Mesenchymal stem cell (in vitro differentiated cells and primary cell): ENCODE measurements around the gene NEMP2.

Experiments
- DNase-seq: peaks from one replicate; pipeline ENCODE4 v3.0.0-alpha.2; 2013
- H2AFZ ChIP-seq: one replicate; pipeline ENCODE4 v1.6.1; 2013; ENCODE audit warnings: low read depth, mild to moderate bottlenecking, control low read depth, inconsistent platforms, low read length, moderate library complexity
- H2AK5ac ChIP-seq: 2 replicates; pipeline ENCODE4 v1.6.1; 2013; ENCODE audit warnings: low read length, moderate library complexity, mild to moderate bottlenecking, inconsistent platforms; ENCODE audit not compliant: severe bottlenecking
- H2BK120ac ChIP-seq: one replicate; pipeline ENCODE4 v1.6.1; 2013; ENCODE audit warnings: low read depth, mild to moderate bottlenecking, inconsistent platforms, low read length, moderate library complexity
- H2BK12ac ChIP-seq, 2 experiments: one replicate each; pipeline ENCODE4 v1.6.1; 2013; ENCODE audit warnings: inconsistent platforms in 2 of 2, low read length in 2 of 2, mild to moderate bottlenecking in 2 of 2, moderate library complexity in 2 of 2, control low read depth in 1 of 2
- H2BK15ac ChIP-seq: one replicate; pipeline ENCODE4 v1.6.1; 2013; ENCODE audit warnings: mild to moderate bottlenecking, low read depth, inconsistent platforms; ENCODE audit not compliant: poor library complexity, severe bottlenecking
- H2BK5ac ChIP-seq: 2 replicates; pipeline ENCODE4 v1.6.1; 2013; ENCODE audit warnings: low read depth, mild to moderate bottlenecking, low read length, control low read depth, inconsistent platforms; ENCODE audit not compliant: poor library complexity, severe bottlenecking
- H3K14ac ChIP-seq, 2 experiments: one replicate each; pipeline ENCODE4 v1.6.1; 2013; ENCODE audit warnings: inconsistent platforms in 2 of 2, low read length in 2 of 2, control low read depth in 1 of 2, mild to moderate bottlenecking in 1 of 2, moderate library complexity in 1 of 2
- H3K18ac ChIP-seq, 2 experiments: one replicate each; pipeline ENCODE4 v1.6.1; 2013; ENCODE audit warnings: inconsistent platforms in 2 of 2, low read length in 2 of 2, control low read depth in 1 of 2, low read depth in 1 of 2, mild to moderate bottlenecking in 1 of 2
- H3K23ac ChIP-seq, 2 experiments: one replicate each; pipeline ENCODE4 v1.6.1; 2013; ENCODE audit warnings: inconsistent platforms in 2 of 2, low read length in 2 of 2, mild to moderate bottlenecking in 2 of 2, moderate library complexity in 2 of 2, control low read depth in 1 of 2
- H3K27ac ChIP-seq: 2 replicates; pipeline ENCODE4 v1.5.1; 2013; ENCODE audit warnings: mild to moderate bottlenecking, moderate library complexity, low read length, control low read depth, inconsistent platforms; ENCODE audit not compliant: poor library complexity, severe bottlenecking
- H3K27me3 ChIP-seq, 2 experiments: 2 replicates each; pipeline versions ENCODE4 v1.6.1 to v1.7.0; 2013; ENCODE audit warnings: low read length in 2 of 2, mild to moderate bottlenecking in 2 of 2, moderate library complexity in 2 of 2, control low read depth in 1 of 2, inconsistent platforms in 1 of 2; ENCODE audit not compliant: control insufficient read depth in 1 of 2, insufficient read depth in 1 of 2
- H3K36me3 ChIP-seq, 2 experiments: 2 replicates each; pipeline versions ENCODE4 v1.6.1 to v1.7.0; 2013; ENCODE audit warnings: low read length in 2 of 2, control low read depth in 1 of 2, inconsistent platforms in 1 of 2, low read depth in 1 of 2, mild to moderate bottlenecking in 1 of 2; ENCODE audit not compliant: insufficient read depth in 2 of 2, control insufficient read depth in 1 of 2
- H3K4ac ChIP-seq, 2 experiments: one replicate each; pipeline ENCODE4 v1.6.1; 2013; ENCODE audit warnings: inconsistent platforms in 2 of 2, low read length in 2 of 2, mild to moderate bottlenecking in 2 of 2, moderate library complexity in 2 of 2, control low read depth in 1 of 2, low read depth in 1 of 2
- H3K4me1 ChIP-seq: 2 replicates; pipeline ENCODE4 v1.6.1; 2013; ENCODE audit warnings: low read depth, low read length, control low read depth; ENCODE audit not compliant: control insufficient read depth, insufficient read depth
- H3K4me2 ChIP-seq: 2 replicates; pipeline ENCODE4 v1.6.1; 2013; ENCODE audit warnings: low read length, mild to moderate bottlenecking, inconsistent platforms; ENCODE audit not compliant: poor library complexity, severe bottlenecking
- H3K4me3 ChIP-seq, 2 experiments: 2 replicates each; pipeline versions ENCODE4 v1.5.1 to v1.7.0; 2013; ENCODE audit warnings: low read length in 2 of 2, mild to moderate bottlenecking in 2 of 2, control low read depth in 1 of 2, low read depth in 1 of 2; ENCODE audit not compliant: insufficient read depth in 1 of 2
- H3K79me1 ChIP-seq: replicated peaks from 2 replicates; pipeline ENCODE4 v1.6.1; 2013; ENCODE audit warnings: mild to moderate bottlenecking, control low read depth, low read length, inconsistent platforms; ENCODE audit not compliant: poor library complexity, severe bottlenecking
- H3K9ac ChIP-seq: 2 replicates; pipeline ENCODE4 v1.7.0; 2013; ENCODE audit warnings: mild to moderate bottlenecking, low read length, moderate library complexity
- H3K9me3 ChIP-seq: 2 replicates; pipeline ENCODE4 v1.7.0; 2013; ENCODE audit warnings: mild to moderate bottlenecking, low read length; ENCODE audit not compliant: control insufficient read depth
- H4K8ac ChIP-seq: one replicate; pipeline ENCODE4 v1.6.1; 2013; ENCODE audit warnings: inconsistent platforms, mild to moderate bottlenecking, low read length, moderate library complexity
- H4K91ac ChIP-seq: one replicate; pipeline ENCODE4 v1.6.1; 2013; ENCODE audit warnings: mild to moderate bottlenecking, low read length, inconsistent platforms
- WGBS: methylation state at CpG from one replicate; pipeline ENCODE4 v1.1.7; 2013; ENCODE audit warnings: mixed read lengths; 5-methylcytosine and 5-hydroxymethylcytosine counted together

NEMP2 gene

GRCh38 chr2:190517468-190517867 is 17.1 kb downstream of the NEMP2 start:
- H3K36me3 ChIP-seq, result no peaks in the 10 kb centered on the region
- no peak overlapping the region for H2BK5ac ChIP-seq
- no peak overlapping the region for H4K8ac ChIP-seq
- H3K27me3 ChIP-seq, result no peaks in the 10 kb centered on the region
- no peak overlapping the region for H3K27ac ChIP-seq
- no peaks in the 10 kb centered on the region for H3K79me1 ChIP-seq
- no peak overlapping the region for H4K91ac ChIP-seq
- H3K4ac ChIP-seq, result no peak overlapping the region
- H2AFZ ChIP-seq, result no peak overlapping the region
- no peak overlapping the region for H3K9ac ChIP-seq
- no peak overlapping the region for H3K23ac ChIP-seq
- no peak overlapping the region for H3K14ac ChIP-seq
- H2BK15ac ChIP-seq, result no peak overlapping the region
- no peaks in the 10 kb centered on the region for H3K9me3 ChIP-seq
- no peak overlapping the region for H2BK12ac ChIP-seq
- H3K4me1 ChIP-seq, result no peaks in the 10 kb centered on the region
- no peak overlapping the region for H2BK120ac ChIP-seq
- WGBS, result no CpG with 5 or more reads among the region's 2 CpGs
- H3K4me2 ChIP-seq, result no peak overlapping the region
- H2AK5ac ChIP-seq, result no peak overlapping the region
- no peak overlapping the region for H3K4me3 ChIP-seq
- no peak overlapping the region for H3K18ac ChIP-seq
- DNase-seq, result no peak

- Histone ChIP-seq H3K9me3 (no peaks in the 10 kb centered on the region), H3K4me1 (no peaks in the 10 kb centered on the region), H3K79me1 (no peaks in the 10 kb centered on the region), H3K27ac (no peak overlapping the region), H4K91ac (no peak overlapping the region), H2BK12ac (no peak overlapping the region), H2BK5ac (no peak overlapping the region), H2AK5ac (no peak overlapping the region), H3K4ac (no peak overlapping the region), H3K14ac (no peak overlapping the region), H2BK120ac (no peak overlapping the region), H3K36me3 (no peaks in the 10 kb centered on the region), H3K27me3 (no peaks in the 10 kb centered on the region), H3K9ac (no peak overlapping the region), H3K18ac (no peak overlapping the region), H3K4me2 (no peak overlapping the region), H3K4me3 (no peak overlapping the region), H3K23ac (no peak overlapping the region), H2BK15ac (no peak overlapping the region), H2AFZ (no peak overlapping the region), H4K8ac (no peak overlapping the region)
- DNase-seq, result no peak
- WGBS, result 100% methylated on average over 1 of the region's 1 CpG
Observed at GRCh38 chr2:190515687-190516086, 18.8 kb downstream of the NEMP2 start.

GRCh38 chr2:190514676-190515075 is 19.8 kb downstream of the NEMP2 start:
- Histone ChIP-seq H3K9me3 (no peaks in the 10 kb centered on the region), H3K27me3 (no peaks in the 10 kb centered on the region), H2AFZ (no peak overlapping the region), H3K27ac (no peak overlapping the region), H3K14ac (no peak overlapping the region), H2BK15ac (no peak overlapping the region), H4K8ac (no peak overlapping the region), H3K36me3 (no peaks in the 10 kb centered on the region), H2BK120ac (no peak overlapping the region), H3K18ac (no peak overlapping the region), H2BK5ac (no peak overlapping the region), H3K4me3 (no peak overlapping the region), H3K4me1 (no peaks in the 10 kb centered on the region), H3K4ac (no peak overlapping the region), H4K91ac (no peak overlapping the region), H3K23ac (no peak overlapping the region), H3K79me1 (no peaks in the 10 kb centered on the region), H2AK5ac (no peak overlapping the region), H3K9ac (no peak overlapping the region), H3K4me2 (no peak overlapping the region), H2BK12ac (no peak overlapping the region)
- WGBS, result 100% methylated on average over 1 of the region's 1 CpG
- no peak for DNase-seq

GRCh38 chr2:190513877-190514276 is 20.6 kb downstream of the NEMP2 start:
- no peak for DNase-seq
- Histone ChIP-seq H3K4ac (no peak overlapping the region), H3K23ac (no peak overlapping the region), H3K14ac (no peak overlapping the region), H3K4me2 (no peak overlapping the region), H2BK120ac (no peak overlapping the region), H2AFZ (no peak overlapping the region), H3K27ac (no peak overlapping the region), H2AK5ac (no peak overlapping the region), H3K18ac (no peak overlapping the region), H4K91ac (no peak overlapping the region), H3K27me3 (no peaks in the 10 kb centered on the region), H2BK5ac (no peak overlapping the region), H3K36me3 (no peaks in the 10 kb centered on the region), H3K79me1 (no peaks in the 10 kb centered on the region), H4K8ac (no peak overlapping the region), H3K4me1 (no peaks in the 10 kb centered on the region), H3K9ac (no peak overlapping the region), H3K4me3 (no peak overlapping the region), H2BK12ac (no peak overlapping the region), H2BK15ac (no peak overlapping the region), H3K9me3 (no peaks in the 10 kb centered on the region)
- no CpG with 5 or more reads among the region's 2 CpGs for WGBS
